Stimulated activated naive CD4-positive, alpha-beta T cell (primary cell): ENCODE data around the gene SPRR5.

Source experiments
- DNase-seq, 6 experiments: peaks; one replicate each; lab custom pipeline; 2025; lab: John Stamatoyannopoulos, UW

SPRR5 gene

GRCh38 chr1:152946248-152946647 is 758 bp upstream of the SPRR5 start:
- no peak for DNase-seq

GRCh38 chr1:152951711-152952110 is 4.7 kb downstream of the SPRR5 start:
- no peak for DNase-seq

- no peak for DNase-seq
These were observed 6.8 kb downstream of the SPRR5 start for GRCh38 chr1:152953761-152954160.

GRCh38 chr1:152954436-152954835 is 7.4 kb downstream of the SPRR5 start:
- DNase-seq: no peak

- no peak for DNase-seq
These were observed 10.6 kb downstream of the SPRR5 start for GRCh38 chr1:152957561-152957960.

- DNase-seq: no peak
These were observed 12.3 kb downstream of the SPRR5 start for GRCh38 chr1:152959273-152959672.

GRCh38 chr1:152959801-152960451 is 12.9 kb downstream of the SPRR5 start:
- no peak for DNase-seq

- no peak for DNase-seq
These were observed 13.5 kb downstream of the SPRR5 start for GRCh38 chr1:152960452-152961044.

GRCh38 chr1:152961226-152961891 is 14.4 kb downstream of the SPRR5 start:
- no peak for DNase-seq

- DNase-seq: no peak
These were observed 15.9 kb downstream of the SPRR5 start for GRCh38 chr1:152962876-152963415.

- DNase-seq: no peak
These were observed 17.5 kb downstream of the SPRR5 start for GRCh38 chr1:152964536-152964935.

GRCh38 chr1:152965853-152966252 is 18.8 kb downstream of the SPRR5 start:
- no peak for DNase-seq

- no peak for DNase-seq
These were observed 20.2 kb downstream of the SPRR5 start for GRCh38 chr1:152967201-152967600.

GRCh38 chr1:152968248-152968647 is 21.2 kb downstream of the SPRR5 start:
- DNase-seq: no peak

GRCh38 chr1:152969036-152969435 is 22.0 kb downstream of the SPRR5 start:
- no peak for DNase-seq

GRCh38 chr1:152970495-152970894 is 23.5 kb downstream of the SPRR5 start, which contains the start of gene SPRR4:
SPRR4 (plus strand) TSS chr1:152970648; CDS start chr1:152971891, 1,243 bp downstream.
- DNase-seq: no peak

GRCh38 chr1:152972196-152972886 is 25.3 kb downstream of the SPRR5 start:
- no peak for DNase-seq

GRCh38 chr1:152976688-152977087 is 29.7 kb downstream of the SPRR5 start:
- DNase-seq: no peak

GRCh38 chr1:152977614-152978013 is 30.6 kb downstream of the SPRR5 start:
- DNase-seq: no peak

GRCh38 chr1:152980676-152981075 is 33.7 kb downstream of the SPRR5 start:
- DNase-seq: no peak

- no peak for DNase-seq
These were observed 34.3 kb downstream of the SPRR5 start for GRCh38 chr1:152981146-152981871.

- DNase-seq: no peak
These were observed 35.1 kb downstream of the SPRR5 start for GRCh38 chr1:152982076-152982475.
